HEK293 (cell line): Measurements from ENCODE around the gene TMEM45A.

Source experiments
- ATF2 ChIP-seq: fragments of 450-650 bp; formaldehyde crosslinking; IDR thresholded peaks from 2 replicates; pipeline ENCODE4 v1.5.1; 2016; ENCODE audit warnings: missing biosample characterization, missing genetic modification characterization, low read depth
- CTCF ChIP-seq: fragments of 450-650 bp; formaldehyde crosslinking; IDR thresholded peaks from 2 replicates; pipeline ENCODE4 v1.5.1; 2016; ENCODE audit warnings: missing biosample characterization, missing genetic modification characterization
- HOXA7 ChIP-seq: sonication (generic); formaldehyde crosslinking; IDR thresholded peaks from 2 replicates; pipeline ENCODE4 v1.8.1; 2022; ENCODE audit warnings: missing genetic modification reagents, borderline replicate concordance
- IKZF3 ChIP-seq: fragments of 450-650 bp; IDR thresholded peaks from 2 replicates; pipeline ENCODE4 v1.5.0; 2018; ENCODE audit warnings: missing biosample characterization, mild to moderate bottlenecking, missing genetic modification characterization, moderate library complexity
- SETDB1 ChIP-seq: IDR thresholded peaks from one replicate; pipeline ENCODE4 v1.6.1; 2017; ENCODE audit warnings: mild to moderate bottlenecking, low read length, moderate library complexity, mixed read lengths; ENCODE audit not compliant: insufficient read length
- TCF7L2 ChIP-seq: IDR thresholded peaks from 2 replicates; pipeline ENCODE4 v1.6.1; 2011; ENCODE audit warnings: low read depth, mild to moderate bottlenecking, inconsistent platforms, low read length, moderate library complexity, borderline replicate concordance
- ZFP69B ChIP-seq: fragments of 450-650 bp; formaldehyde crosslinking; IDR thresholded peaks from 2 replicates; pipeline ENCODE4 v1.5.1; 2016; ENCODE audit warnings: missing biosample characterization, missing genetic modification characterization
- ZNF157 ChIP-seq: fragments of 450-650 bp; formaldehyde crosslinking; IDR thresholded peaks from 2 replicates; pipeline ENCODE4 v1.5.1; 2016; ENCODE audit warnings: missing biosample characterization, missing genetic modification characterization
- ZNF23 ChIP-seq: fragments of 450-650 bp; formaldehyde crosslinking; IDR thresholded peaks from 2 replicates; pipeline ENCODE4 v1.5.1; 2016; ENCODE audit warnings: missing biosample characterization, missing genetic modification characterization, borderline replicate concordance
- ZNF404 ChIP-seq: fragments of 450-650 bp; formaldehyde crosslinking; IDR thresholded peaks from 2 replicates; pipeline ENCODE4 v1.5.1; 2017; ENCODE audit warnings: missing biosample characterization, missing genetic modification characterization
- TF ChIP-seq, protein P1 (sequence below): fragments of 450-650 bp; formaldehyde crosslinking; IDR thresholded peaks from 2 replicates; pipeline ENCODE4 v1.5.1; 2016; ENCODE audit warnings: missing biosample characterization, missing genetic modification characterization
- TF ChIP-seq, protein P2 (sequence below): fragments of 450-650 bp; formaldehyde crosslinking; IDR thresholded peaks from 2 replicates; pipeline ENCODE4 v1.5.1; 2016; ENCODE audit warnings: missing biosample characterization, missing genetic modification characterization

GRCh38 chr3:100562224-100562857, 69.9 kb downstream of the TMEM45A start:
- TF ChIP-seq, protein P1, sequence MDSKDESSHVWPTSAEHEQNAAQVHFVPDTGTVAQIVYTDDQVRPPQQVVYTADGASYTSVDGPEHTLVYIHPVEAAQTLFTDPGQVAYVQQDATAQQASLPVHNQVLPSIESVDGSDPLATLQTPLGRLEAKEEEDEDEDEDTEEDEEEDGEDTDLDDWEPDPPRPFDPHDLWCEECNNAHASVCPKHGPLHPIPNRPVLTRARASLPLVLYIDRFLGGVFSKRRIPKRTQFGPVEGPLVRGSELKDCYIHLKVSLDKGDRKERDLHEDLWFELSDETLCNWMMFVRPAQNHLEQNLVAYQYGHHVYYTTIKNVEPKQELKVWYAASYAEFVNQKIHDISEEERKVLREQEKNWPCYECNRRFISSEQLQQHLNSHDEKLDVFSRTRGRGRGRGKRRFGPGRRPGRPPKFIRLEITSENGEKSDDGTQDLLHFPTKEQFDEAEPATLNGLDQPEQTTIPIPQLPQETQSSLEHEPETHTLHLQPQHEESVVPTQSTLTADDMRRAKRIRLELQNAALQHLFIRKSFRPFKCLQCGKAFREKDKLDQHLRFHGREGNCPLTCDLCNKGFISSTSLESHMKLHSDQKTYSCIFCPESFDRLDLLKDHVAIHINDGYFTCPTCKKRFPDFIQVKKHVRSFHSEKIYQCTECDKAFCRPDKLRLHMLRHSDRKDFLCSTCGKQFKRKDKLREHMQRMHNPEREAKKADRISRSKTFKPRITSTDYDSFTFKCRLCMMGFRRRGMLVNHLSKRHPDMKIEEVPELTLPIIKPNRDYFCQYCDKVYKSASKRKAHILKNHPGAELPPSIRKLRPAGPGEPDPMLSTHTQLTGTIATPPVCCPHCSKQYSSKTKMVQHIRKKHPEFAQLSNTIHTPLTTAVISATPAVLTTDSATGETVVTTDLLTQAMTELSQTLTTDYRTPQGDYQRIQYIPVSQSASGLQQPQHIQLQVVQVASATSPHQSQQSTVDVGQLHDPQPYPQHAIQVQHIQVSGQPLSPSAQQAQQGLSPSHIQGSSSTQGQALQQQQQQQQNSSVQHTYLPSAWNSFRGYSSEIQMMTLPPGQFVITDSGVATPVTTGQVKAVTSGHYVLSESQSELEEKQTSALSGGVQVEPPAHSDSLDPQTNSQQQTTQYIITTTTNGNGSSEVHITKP (tag by site-specific recombination): no peak
- TF ChIP-seq IKZF3 (tag by site-specific recombination) (no peak), ZNF404 (no peak), ZNF23 (tag by site-specific recombination) (no peak), CTCF (no peak), ZNF157 (tag by site-specific recombination) (no peak), TCF7L2 (no peak), ZFP69B (tag by site-specific recombination) (no peak), HOXA7 (CRISPR knock-in tag) (no peak), SETDB1 (no peak), ATF2 (no peak)
- TF ChIP-seq, protein P2, sequence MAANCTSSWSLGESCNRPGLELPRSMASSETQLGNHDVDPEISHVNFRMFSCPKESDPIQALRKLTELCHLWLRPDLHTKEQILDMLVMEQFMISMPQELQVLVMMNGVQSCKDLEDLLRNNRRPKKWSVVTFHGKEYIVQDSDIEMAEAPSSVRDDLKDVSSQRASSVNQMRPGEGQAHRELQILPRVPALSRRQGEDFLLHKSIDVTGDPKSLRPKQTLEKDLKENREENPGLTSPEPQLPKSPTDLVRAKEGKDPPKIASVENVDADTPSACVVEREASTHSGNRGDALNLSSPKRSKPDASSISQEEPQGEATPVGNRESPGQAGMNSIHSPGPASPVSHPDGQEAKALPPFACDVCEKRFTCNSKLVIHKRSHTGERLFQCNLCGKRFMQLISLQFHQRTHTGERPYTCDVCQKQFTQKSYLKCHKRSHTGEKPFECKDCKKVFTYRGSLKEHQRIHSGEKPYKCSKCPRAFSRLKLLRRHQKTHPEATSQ (tag by site-specific recombination): no peak
